GM23338 (cell line): Measurements from ENCODE around the gene TRAPPC4. TPM values are rescaled to one million over a fixed set of nuclear protein-coding genes. Genes with fewer than 3 reads are reported as not detected.

Experiments used
- ATAC-seq: fragments of 200-7000 bp; cut with Tn5 transposase; 3 replicates; pipeline ENCODE4 v1.9.1; 2020
- DNase-seq: peaks from one replicate; pipeline ENCODE4 v3.0.0-alpha.2; 2015; ENCODE audit warnings: low spot score
- H2AFZ ChIP-seq: fragments of 200-600 bp; sonication (generic); 2 replicates; pipeline ENCODE4 v1.8.0; 2016; ENCODE audit warnings: antibody characterized with exemption, mild to moderate bottlenecking, moderate library complexity
- H3F3A ChIP-seq: fragments of 200-600 bp; sonication (generic); replicated peaks from 2 replicates; pipeline ENCODE4 v1.8.0; 2017; ENCODE audit warnings: antibody characterized with exemption, mixed run types, low read depth
- H3K27ac ChIP-seq: fragments of 200-600 bp; sonication (generic); 2 replicates; pipeline ENCODE4 v1.6.1; 2016; ENCODE audit warnings: low read depth
- H3K27me3 ChIP-seq: fragments of 200-600 bp; sonication (generic); 2 replicates; pipeline ENCODE4 v1.8.0; 2016; ENCODE audit warnings: mild to moderate bottlenecking, mixed run types, moderate library complexity; ENCODE audit not compliant: insufficient read depth
- H3K36me3 ChIP-seq: fragments of 200-600 bp; sonication (generic); 2 replicates; pipeline ENCODE4 v1.8.0; 2016; ENCODE audit warnings: mild to moderate bottlenecking; ENCODE audit not compliant: insufficient read depth
- H3K4me1 ChIP-seq: fragments of 200-600 bp; sonication (generic); 2 replicates; pipeline ENCODE4 v1.8.0; 2016; ENCODE audit warnings: mild to moderate bottlenecking, moderate library complexity; ENCODE audit not compliant: insufficient read depth
- H3K4me2 ChIP-seq: fragments of 200-600 bp; sonication (generic); 2 replicates; pipeline ENCODE4 v1.7.1; 2017; ENCODE audit warnings: mixed run types
- H3K4me3 ChIP-seq: fragments of 200-600 bp; sonication (generic); 2 replicates; pipeline ENCODE4 v1.6.1; 2016; ENCODE audit warnings: mixed run types
- H3K79me2 ChIP-seq: fragments of 200-600 bp; sonication (generic); replicated peaks from 2 replicates; pipeline ENCODE4 v1.8.0; 2017; ENCODE audit warnings: mild to moderate bottlenecking; ENCODE audit not compliant: insufficient read depth
- H3K9me2 ChIP-seq: fragments of 200-600 bp; sonication (generic); 2 replicates; pipeline ENCODE4 v1.8.0; 2017; ENCODE audit not compliant: insufficient read depth
- H4K20me1 ChIP-seq: fragments of 200-600 bp; sonication (generic); replicated peaks from 2 replicates; pipeline ENCODE4 v1.8.0; 2017; ENCODE audit warnings: mild to moderate bottlenecking; ENCODE audit not compliant: insufficient read depth
- H3K27ac Mint-ChIP-seq: 2 replicates; pipeline ENCODE4 v1.8.0; 2020; ENCODE audit warnings: inconsistent platforms, mild to moderate bottlenecking, moderate library complexity, mixed read lengths
- H3K27me3 Mint-ChIP-seq: 3 replicates; pipeline ENCODE4 v1.8.0; 2022; ENCODE audit warnings: low read depth, mild to moderate bottlenecking, moderate library complexity, mixed read lengths, inconsistent platforms; ENCODE audit not compliant: insufficient read depth, poor library complexity
- H3K36me3 Mint-ChIP-seq: 3 replicates; pipeline ENCODE4 v1.8.0; 2021; ENCODE audit warnings: low read depth, mild to moderate bottlenecking, inconsistent platforms, moderate library complexity, mixed read lengths
- H3K4me1 Mint-ChIP-seq: 3 replicates; pipeline ENCODE4 v1.8.0; 2020; ENCODE audit warnings: mild to moderate bottlenecking, inconsistent platforms, mixed read lengths
- H3K4me3 Mint-ChIP-seq: 3 replicates; pipeline ENCODE4 v1.8.0; 2021; ENCODE audit warnings: moderate library complexity, mild to moderate bottlenecking, inconsistent platforms, mixed read lengths
- H3K9me3 Mint-ChIP-seq: 3 replicates; pipeline ENCODE4 v1.8.0; 2020; ENCODE audit warnings: moderate library complexity, mild to moderate bottlenecking, inconsistent platforms, mixed read lengths
- CREB1 ChIP-seq: fragments of 250-450 bp; sonication (Bioruptor Pico); IDR thresholded peaks from 2 replicates; pipeline ENCODE4 v1.5.0; 2020; ENCODE audit warnings: low read depth, mild to moderate bottlenecking, moderate library complexity
- CTCF ChIP-seq, 2 experiments: fragments of 200-600 bp in 1 of 2; sonication (generic) in 1 of 2; conservative IDR thresholded peaks; 2 replicates each; pipeline versions ENCODE4 v1.5.1 to v1.6.1; 2016 to 2017; ENCODE audit warnings: antibody characterized with exemption in 2 of 2, low read depth in 2 of 2, mild to moderate bottlenecking in 2 of 2, moderate library complexity in 1 of 2
- ETS1 ChIP-seq: IDR thresholded peaks from 2 replicates; pipeline ENCODE4 v1.6.1; 2016; ENCODE audit warnings: antibody characterized with exemption
- EZH2 ChIP-seq: fragments of 200-600 bp; sonication (generic); IDR thresholded peaks from one replicate; pipeline ENCODE4 v1.8.0; 2017; ENCODE audit warnings: antibody characterized with exemption, mild to moderate bottlenecking, low read depth; ENCODE audit not compliant: unreplicated experiment
- EZH2phosphoT487 ChIP-seq: fragments of 200-600 bp; sonication (generic); IDR thresholded peaks from one replicate; pipeline ENCODE4 v1.8.1; 2018; ENCODE audit warnings: antibody characterized with exemption; ENCODE audit not compliant: unreplicated experiment
- NANOG ChIP-seq: IDR thresholded peaks from 2 replicates; pipeline ENCODE4 v1.6.1; 2016; ENCODE audit warnings: antibody characterized with exemption, borderline replicate concordance
- POLR2AphosphoS5 ChIP-seq: IDR thresholded peaks from 2 replicates; pipeline ENCODE4 v1.6.1; 2016; ENCODE audit warnings: antibody characterized with exemption, low read depth
- REST ChIP-seq: IDR thresholded peaks from one replicate; pipeline ENCODE4 v1.6.1; 2018; ENCODE audit warnings: antibody characterized with exemption; ENCODE audit not compliant: unreplicated experiment
- STAT1 ChIP-seq: IDR thresholded peaks from one replicate; pipeline ENCODE4 v1.6.1; 2016; ENCODE audit warnings: antibody characterized with exemption; ENCODE audit not compliant: unreplicated experiment
- ZNF114 ChIP-seq: fragments of 250-450 bp; sonication (Bioruptor Pico); IDR thresholded peaks from 2 replicates; pipeline ENCODE4 v1.5.0; 2020; ENCODE audit warnings: mild to moderate bottlenecking, moderate library complexity
- ZNF462 ChIP-seq: fragments of 250-450 bp; sonication (Bioruptor Pico); IDR thresholded peaks from 2 replicates; pipeline ENCODE4 v1.5.0; 2020; ENCODE audit warnings: mild to moderate bottlenecking, moderate library complexity
- polyA plus RNA-seq: library from polyadenylated mRNA; unstranded; fragments of >200 nt; fragmentation: Nextera tagmentation; extraction: Ambion mirVana; gene quantifications from 2 replicates; pipeline ENCODE4 v1.2.1, GENCODE V29; 2016
- total RNA-seq: library from RNA; depleted of rRNA; stranded (reverse); fragments of >200 nt; shearing (Covaris generic); gene quantifications from 2 replicates; pipeline ENCODE4 v1.2.3, GENCODE V29; 2014

TRAPPC4 gene
- total and polyA plus RNA-seq, 2 experiments from 2014 or later = 79.9 to 142 TPM

GRCh38 chr11:119029340-119030028, 10.9 kb downstream of the TRAPPC4 start:
- peaks cover 40% of the 10 kb centered on the region for H3K36me3 Mint-ChIP-seq
- Histone ChIP-seq H3K9me2 (no peaks in the 10 kb centered on the region), H3K36me3 (peaks cover under 1% of the 10 kb centered on the region; the same call in 1 of the 2 replicates), H3K27ac (0 out of 2 replicates have a peak overlapping the region, but pooled peaks have one; percentile 92), H3K4me2 (peak overlapping the region; percentile 98), H4K20me1 (peaks cover 3% of the 10 kb centered on the region; the same call in 1 of the 2 replicates), H3K27me3 (no peaks in the 10 kb centered on the region), H3K4me1 (peaks cover 14% of the 10 kb centered on the region), H2AFZ (peak overlapping the region; percentile 91; the same call in 1 of the 2 replicates), H3K79me2 (peaks cover 8% of the 10 kb centered on the region), H3F3A (peaks cover 28% of the 10 kb centered on the region), H3K4me3 (peak overlapping the region; percentile 91)
- H3K27ac Mint-ChIP-seq = peak overlapping the region; percentile 32
- no peaks in the 10 kb centered on the region; the same call in 2 of the 3 replicates for H3K9me3 Mint-ChIP-seq
- ATAC-seq (peak; percentile 10), DNase-seq (no peak)
- peaks cover 28% of the 10 kb centered on the region for H3K27me3 Mint-ChIP-seq
- peaks cover 28% of the 10 kb centered on the region for H3K4me1 Mint-ChIP-seq
- TF ChIP-seq ZNF114 (CRISPR knock-in tag) (no peak), REST (no peak), EZH2phosphoT487 (no peak), EZH2 (no peak), POLR2AphosphoS5 (no peak), ZNF462 (CRISPR knock-in tag) (no peak), NANOG (no peak), STAT1 (no peak), CTCF (conservative IDR thresholded peaks at IDR 0.05; ENCODE audit: low read depth in 2 of 2) (no peak), ETS1 (no peak), CREB1 (CRISPR knock-in tag) (no peak)
- peak overlapping the region; percentile 76 for H3K4me3 Mint-ChIP-seq
